ENCODE measurements around the gene ASB7. TPM values are rescaled to one million over a fixed set of nuclear protein-coding genes. Genes with fewer than 3 reads are reported as not detected.

Gene ASB7
- 1 to 10 TPM; 1.9 to 3.5 TPM for polyA plus RNA-seq

GRCh38 chr15:100602064-100602822 lies at the start of gene ASB7, which contains the start of gene LINS1:
TSS of gene ASB7 (plus strand) at chr15:100602589. CDS start at chr15:100612217, 9,628 bp downstream.
TSS of gene LINS1 (minus strand) at chr15:100602184. CDS start at chr15:100580842, 21,342 bp downstream.
- H3K27ac ChIP-seq (ENCODE audit: low read depth in 2 of 2, low read length in 1 of 2): peak within 1 kb of the TSS; percentile 81 to 89
- no peaks in the 10 kb centered on the region for H3K27me3 ChIP-seq (ENCODE audit: control insufficient read depth in 1 of 2, insufficient read depth in 2 of 2, low read length in 2 of 2)
- H3K4me3 ChIP-seq (ENCODE audit: low read depth in 1 of 2, low read length in 2 of 2): peak within 1 kb of the TSS; percentile 92
- H3K9me3 ChIP-seq (ENCODE audit: control insufficient read depth in 2 of 2, insufficient read depth in 1 of 2, low read depth in 1 of 2, low read length in 1 of 2): no peaks in the 10 kb centered on the region
- H3K4me1 ChIP-seq (ENCODE audit: control insufficient read depth in 2 of 2, insufficient read depth in 2 of 2, low read length in 1 of 2): peaks cover 2 to 6% of the 10 kb centered on the region in 2 donors
- WGBS, 2 donors: 1% methylated on average over 50 to 51 of the region's 51 CpGs
- no peaks in the 10 kb centered on the region for H3K36me3 ChIP-seq (ENCODE audit: control insufficient read depth in 2 of 2, insufficient read depth in 2 of 2, low read length in 1 of 2)

DNA sequence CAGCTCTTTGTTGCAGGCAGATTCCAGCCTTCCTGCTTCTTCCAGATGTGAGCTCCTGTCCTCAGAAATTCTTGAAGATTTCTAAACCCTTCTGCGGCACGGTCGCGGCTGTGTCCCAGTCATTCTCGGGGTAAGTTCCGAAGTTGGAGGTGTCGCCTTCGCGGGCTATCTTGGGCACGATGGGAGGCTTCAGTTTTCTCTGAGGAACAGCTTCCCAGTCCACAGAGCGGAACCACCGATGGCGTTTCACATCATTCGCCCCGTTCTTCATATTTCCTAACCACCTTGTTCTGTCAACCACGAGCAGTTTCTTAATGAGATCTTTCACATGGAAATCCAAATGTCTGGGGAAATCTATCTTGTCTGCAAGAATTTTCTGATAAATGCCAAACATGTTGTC lies 48.9 kb upstream of the ASB7 start:
- Histone ChIP-seq H3K36me3 (ENCODE audit: control insufficient read depth in 2 of 2, insufficient read depth in 2 of 2, low read length in 1 of 2) (no peaks in the 10 kb centered on the region), H3K27ac (ENCODE audit: low read depth in 2 of 2, low read length in 1 of 2) (no peak overlapping the region), H3K27me3 (ENCODE audit: control insufficient read depth in 1 of 2, insufficient read depth in 2 of 2, low read length in 2 of 2) (no peaks in the 10 kb centered on the region), H3K4me3 (ENCODE audit: low read depth in 1 of 2, low read length in 2 of 2) (no peak overlapping the region), H3K9me3 (ENCODE audit: control insufficient read depth in 2 of 2, insufficient read depth in 1 of 2, low read depth in 1 of 2, low read length in 1 of 2) (no peaks in the 10 kb centered on the region), H3K4me1 (ENCODE audit: control insufficient read depth in 2 of 2, insufficient read depth in 2 of 2, low read length in 1 of 2) (no peaks in the 10 kb centered on the region)
- WGBS, 2 donors: 91 to 93% methylated on average over 16 of the region's 16 CpGs

GRCh38 chr15:100558771-100559254 lies 43.6 kb upstream of the ASB7 start:
- H3K36me3 ChIP-seq (ENCODE audit: control insufficient read depth in 2 of 2, insufficient read depth in 2 of 2, low read length in 1 of 2): no peaks in the 10 kb centered on the region
- no peak overlapping the region for H3K27ac ChIP-seq (ENCODE audit: low read depth in 2 of 2, low read length in 1 of 2)
- H3K4me1 ChIP-seq (ENCODE audit: control insufficient read depth in 2 of 2, insufficient read depth in 2 of 2, low read length in 1 of 2): no peaks in the 10 kb centered on the region
- H3K4me3 ChIP-seq (ENCODE audit: low read depth in 1 of 2, low read length in 2 of 2): no peak overlapping the region
- no peaks in the 10 kb centered on the region for H3K9me3 ChIP-seq (ENCODE audit: control insufficient read depth in 2 of 2, insufficient read depth in 1 of 2, low read depth in 1 of 2, low read length in 1 of 2)
- WGBS, 2 donors: 96% methylated on average over 46 to 50 of the region's 50 CpGs
- H3K27me3 ChIP-seq (ENCODE audit: control insufficient read depth in 1 of 2, insufficient read depth in 2 of 2, low read length in 2 of 2): no peaks in the 10 kb centered on the region

GRCh38 chr15:100559330-100559729 lies 43.1 kb upstream of the ASB7 start:
- 59 to 67% methylated on average over 2 of the region's 2 CpGs for WGBS, 2 donors
- no peaks in the 10 kb centered on the region for H3K27me3 ChIP-seq (ENCODE audit: control insufficient read depth in 1 of 2, insufficient read depth in 2 of 2, low read length in 2 of 2)
- no peaks in the 10 kb centered on the region for H3K9me3 ChIP-seq (ENCODE audit: control insufficient read depth in 2 of 2, insufficient read depth in 1 of 2, low read depth in 1 of 2, low read length in 1 of 2)
- no peak overlapping the region for H3K4me3 ChIP-seq (ENCODE audit: low read depth in 1 of 2, low read length in 2 of 2)
- H3K36me3 ChIP-seq (ENCODE audit: control insufficient read depth in 2 of 2, insufficient read depth in 2 of 2, low read length in 1 of 2): no peaks in the 10 kb centered on the region
- H3K4me1 ChIP-seq (ENCODE audit: control insufficient read depth in 2 of 2, insufficient read depth in 2 of 2, low read length in 1 of 2): no peaks in the 10 kb centered on the region
- H3K27ac ChIP-seq (ENCODE audit: low read depth in 2 of 2, low read length in 1 of 2): no peak overlapping the region

DNA sequence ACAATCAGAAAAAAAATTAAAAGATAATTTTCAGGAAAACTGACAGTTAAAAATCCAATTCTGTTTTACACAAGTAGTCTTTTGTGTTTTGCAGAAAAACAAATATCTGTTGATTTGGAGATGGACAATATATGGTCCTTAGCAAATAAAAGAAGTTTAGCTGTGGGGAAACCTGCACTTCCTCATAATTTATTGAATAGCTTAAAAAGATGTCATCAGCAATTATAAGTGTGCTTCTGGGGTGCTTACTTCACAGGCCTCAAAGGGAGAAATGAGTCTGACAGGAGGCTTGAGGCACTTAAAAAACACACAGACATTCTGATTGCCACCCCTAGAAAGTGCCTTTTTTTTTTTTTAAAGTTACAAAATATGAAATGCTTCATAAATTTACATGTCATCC lies 42.1 kb upstream of the ASB7 start:
- no peaks in the 10 kb centered on the region for H3K9me3 ChIP-seq (ENCODE audit: control insufficient read depth in 2 of 2, insufficient read depth in 1 of 2, low read depth in 1 of 2, low read length in 1 of 2)
- H3K27ac ChIP-seq (ENCODE audit: low read depth in 2 of 2, low read length in 1 of 2): no peak overlapping the region
- no peaks in the 10 kb centered on the region for H3K36me3 ChIP-seq (ENCODE audit: control insufficient read depth in 2 of 2, insufficient read depth in 2 of 2, low read length in 1 of 2)
- no peaks in the 10 kb centered on the region for H3K4me1 ChIP-seq (ENCODE audit: control insufficient read depth in 2 of 2, insufficient read depth in 2 of 2, low read length in 1 of 2)
- H3K27me3 ChIP-seq (ENCODE audit: control insufficient read depth in 1 of 2, insufficient read depth in 2 of 2, low read length in 2 of 2): no peaks in the 10 kb centered on the region
- no peak overlapping the region for H3K4me3 ChIP-seq (ENCODE audit: low read depth in 1 of 2, low read length in 2 of 2)

DNA sequence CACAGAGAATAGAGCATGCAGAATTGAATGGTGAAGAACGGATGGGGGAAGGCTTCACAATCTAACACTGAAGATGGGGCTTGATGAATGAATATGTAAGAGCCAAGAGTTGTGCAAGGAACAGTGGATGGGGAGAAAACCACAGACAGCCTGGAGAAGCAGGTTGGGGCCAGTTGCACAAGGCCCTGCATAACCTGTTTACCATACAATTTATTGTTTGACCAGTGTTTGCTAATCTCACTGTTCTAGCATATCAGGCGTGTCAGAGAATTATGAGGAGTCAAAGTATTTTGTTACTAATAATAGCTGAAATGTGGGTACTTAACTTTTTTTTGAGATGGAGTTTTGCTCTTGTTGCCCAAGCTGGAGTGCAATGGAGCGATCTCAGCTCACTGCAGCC lies 36.8 kb upstream of the ASB7 start:
- peak overlapping the region in 1 of 2 donors; percentile 8 for H3K27ac ChIP-seq (ENCODE audit: low read depth in 2 of 2, low read length in 1 of 2)
- 64 to 68% methylated on average over 3 of the region's 3 CpGs for WGBS, 2 donors
- no peaks in the 10 kb centered on the region for H3K4me1 ChIP-seq (ENCODE audit: control insufficient read depth in 2 of 2, insufficient read depth in 2 of 2, low read length in 1 of 2)
- H3K9me3 ChIP-seq (ENCODE audit: control insufficient read depth in 2 of 2, insufficient read depth in 1 of 2, low read depth in 1 of 2, low read length in 1 of 2): peaks cover 0 to 2% of the 10 kb centered on the region in 2 donors
- no peaks in the 10 kb centered on the region for H3K27me3 ChIP-seq (ENCODE audit: control insufficient read depth in 1 of 2, insufficient read depth in 2 of 2, low read length in 2 of 2)
- no peak overlapping the region for H3K4me3 ChIP-seq (ENCODE audit: low read depth in 1 of 2, low read length in 2 of 2)
- H3K36me3 ChIP-seq (ENCODE audit: control insufficient read depth in 2 of 2, insufficient read depth in 2 of 2, low read length in 1 of 2): peaks cover 3 to 4% of the 10 kb centered on the region in 2 donors

DNA sequence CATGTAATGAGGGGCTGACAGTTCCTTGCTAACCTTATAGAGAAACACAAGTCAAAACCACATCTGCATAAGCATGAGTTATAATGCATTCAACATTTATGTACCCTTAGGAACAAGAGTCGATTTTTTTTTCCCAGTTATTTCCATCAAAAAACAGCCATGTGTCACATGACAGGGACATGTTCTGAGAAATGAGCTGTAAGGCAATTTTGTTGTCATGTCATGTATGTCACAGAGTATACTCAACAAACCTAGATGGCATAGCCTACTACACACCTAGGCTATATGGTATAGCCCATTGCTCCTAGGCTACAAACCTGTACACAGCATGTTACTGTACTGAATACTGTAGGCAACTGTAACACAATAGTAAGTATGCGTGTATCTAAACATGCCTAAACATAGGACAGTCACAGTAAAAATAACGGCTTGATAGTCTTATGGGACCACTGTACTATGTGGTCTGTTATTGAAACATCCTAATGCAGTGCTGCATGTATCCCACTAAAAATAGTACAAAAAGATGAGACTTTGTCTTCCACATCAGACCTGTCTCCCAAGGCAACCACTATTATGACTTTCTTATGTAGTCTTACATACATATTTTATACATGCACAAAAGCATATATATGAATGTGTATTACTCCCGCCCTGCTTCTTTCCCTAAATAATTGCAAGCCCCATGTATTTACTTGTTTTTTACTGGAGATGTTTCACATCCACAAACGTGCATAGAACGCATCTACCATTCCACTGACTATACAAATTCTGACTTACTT lies 35.4 kb upstream of the ASB7 start:
- H3K27me3 ChIP-seq (ENCODE audit: control insufficient read depth in 1 of 2, insufficient read depth in 2 of 2, low read length in 2 of 2): no peaks in the 10 kb centered on the region
- WGBS, 2 donors: 93 to 96% methylated on average over 6 of the region's 6 CpGs
- H3K4me3 ChIP-seq (ENCODE audit: low read depth in 1 of 2, low read length in 2 of 2): no peak overlapping the region
- peaks cover 0 to 2% of the 10 kb centered on the region in 2 donors for H3K9me3 ChIP-seq (ENCODE audit: control insufficient read depth in 2 of 2, insufficient read depth in 1 of 2, low read depth in 1 of 2, low read length in 1 of 2)
- no peak overlapping the region for H3K27ac ChIP-seq (ENCODE audit: low read depth in 2 of 2, low read length in 1 of 2)
- no peaks in the 10 kb centered on the region for H3K4me1 ChIP-seq (ENCODE audit: control insufficient read depth in 2 of 2, insufficient read depth in 2 of 2, low read length in 1 of 2)
- H3K36me3 ChIP-seq (ENCODE audit: control insufficient read depth in 2 of 2, insufficient read depth in 2 of 2, low read length in 1 of 2): peaks cover 3 to 6% of the 10 kb centered on the region in 2 donors

DNA sequence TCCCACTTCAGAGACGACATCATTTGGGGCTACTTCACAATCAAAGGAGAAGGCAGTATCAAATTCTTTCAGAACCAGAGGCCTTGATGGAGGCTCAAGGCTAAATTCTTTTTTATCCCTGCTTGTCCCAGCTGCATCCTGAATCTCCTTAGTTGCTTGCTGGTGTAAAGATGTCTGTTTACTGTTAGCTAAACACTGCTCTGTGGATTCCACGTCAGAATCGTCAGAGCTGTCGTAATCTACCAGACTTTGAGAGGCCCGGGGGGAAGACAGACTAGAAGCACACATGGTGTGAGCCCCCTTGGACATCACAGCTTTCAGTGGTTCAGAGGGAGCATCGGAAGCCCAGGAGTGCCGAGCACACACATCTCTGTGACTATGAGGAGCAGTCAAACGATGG lies 33.0 kb upstream of the ASB7 start:
- H3K4me1 ChIP-seq (ENCODE audit: control insufficient read depth in 2 of 2, insufficient read depth in 2 of 2, low read length in 1 of 2): no peaks in the 10 kb centered on the region
- H3K27me3 ChIP-seq (ENCODE audit: control insufficient read depth in 1 of 2, insufficient read depth in 2 of 2, low read length in 2 of 2): no peaks in the 10 kb centered on the region
- H3K36me3 ChIP-seq (ENCODE audit: control insufficient read depth in 2 of 2, insufficient read depth in 2 of 2, low read length in 1 of 2): peaks cover 6 to 8% of the 10 kb centered on the region in 2 donors
- WGBS, 2 donors: 81% methylated on average over 8 of the region's 8 CpGs
- H3K4me3 ChIP-seq (ENCODE audit: low read depth in 1 of 2, low read length in 2 of 2): no peak overlapping the region
- no peak overlapping the region for H3K27ac ChIP-seq (ENCODE audit: low read depth in 2 of 2, low read length in 1 of 2)
- H3K9me3 ChIP-seq (ENCODE audit: control insufficient read depth in 2 of 2, insufficient read depth in 1 of 2, low read depth in 1 of 2, low read length in 1 of 2): peaks cover 0 to 2% of the 10 kb centered on the region in 2 donors

DNA sequence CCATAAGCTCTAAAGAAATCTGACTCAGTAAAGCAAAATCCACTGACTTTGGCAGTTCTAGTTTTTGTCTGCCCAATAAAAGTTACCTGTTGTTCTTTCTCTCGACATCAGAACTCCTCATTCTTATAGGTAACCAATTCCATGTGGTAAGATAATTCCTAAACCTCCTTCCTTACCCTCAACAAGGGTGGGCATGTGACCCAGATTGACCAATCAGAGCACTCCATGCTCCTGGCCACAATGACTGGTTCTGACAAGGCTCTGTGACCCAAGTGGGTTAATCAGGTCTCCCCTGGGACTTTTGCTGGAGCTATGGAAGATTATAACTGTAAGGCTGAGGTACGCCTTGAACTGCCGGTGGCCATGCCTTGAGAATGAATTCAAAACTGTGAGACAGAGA lies 32.1 kb upstream of the ASB7 start:
- no peaks in the 10 kb centered on the region for H3K4me1 ChIP-seq (ENCODE audit: control insufficient read depth in 2 of 2, insufficient read depth in 2 of 2, low read length in 1 of 2)
- peaks cover 0 to 2% of the 10 kb centered on the region in 2 donors for H3K9me3 ChIP-seq (ENCODE audit: control insufficient read depth in 2 of 2, insufficient read depth in 1 of 2, low read depth in 1 of 2, low read length in 1 of 2)
- no peak overlapping the region for H3K27ac ChIP-seq (ENCODE audit: low read depth in 2 of 2, low read length in 1 of 2)
- H3K4me3 ChIP-seq (ENCODE audit: low read depth in 1 of 2, low read length in 2 of 2): no peak overlapping the region
- WGBS, 2 donors: 96 to 99% methylated on average over 3 of the region's 3 CpGs
- H3K36me3 ChIP-seq (ENCODE audit: control insufficient read depth in 2 of 2, insufficient read depth in 2 of 2, low read length in 1 of 2): peaks cover 6 to 8% of the 10 kb centered on the region in 2 donors
- H3K27me3 ChIP-seq (ENCODE audit: control insufficient read depth in 1 of 2, insufficient read depth in 2 of 2, low read length in 2 of 2): no peaks in the 10 kb centered on the region
